Calu3 (cell line): ENCODE data around the gene HGFAC. TPM values are rescaled to one million over a fixed set of nuclear protein-coding genes. Genes with fewer than 3 reads are reported as not detected.

Source experiments
- Bru-seq: library from RNA; stranded (reverse); fragments of 400-500 nt; gene quantifications from one replicate; lab custom pipeline; 2021; lab: Mats Ljungman, UMichigan
- BruChase-seq, 2 experiments: library from RNA; stranded (reverse); fragments of 400-500 nt; gene quantifications; one replicate each; lab custom pipeline; 2021; lab: Mats Ljungman, UMichigan
- BruUV-seq: library from RNA; stranded (reverse); fragments of 400-500 nt; replicated peaks from 2 replicates; lab custom pipeline; 2021; lab: Mats Ljungman, UMichigan
- CTCF ChIA-PET: fragments of 300-600 bp; sonication (Branson Sonifier 250); formaldehyde crosslinking; loops from one replicate; lab custom pipeline; 2022; ENCODE audit warnings: antibody characterized with exemption; lab: Charles Lee
- DNase-seq: peaks from one replicate; pipeline ENCODE4 v3.0.0; 2022
- H3K27ac Mint-ChIP-seq: one replicate; pipeline ENCODE4 v1.8.0; 2022; ENCODE audit warnings: mixed read lengths; ENCODE audit not compliant: unreplicated experiment
- H3K27me3 Mint-ChIP-seq: one replicate; pipeline ENCODE4 v1.8.0; 2022; ENCODE audit warnings: mixed read lengths; ENCODE audit not compliant: unreplicated experiment
- H3K36me3 Mint-ChIP-seq: one replicate; pipeline ENCODE4 v1.8.0; 2022; ENCODE audit warnings: mild to moderate bottlenecking, moderate library complexity, mixed read lengths; ENCODE audit not compliant: insufficient read depth, unreplicated experiment
- H3K4me1 Mint-ChIP-seq: one replicate; pipeline ENCODE4 v1.8.0; 2022; ENCODE audit warnings: mild to moderate bottlenecking, low read depth, mixed read lengths; ENCODE audit not compliant: unreplicated experiment
- H3K4me3 Mint-ChIP-seq: one replicate; pipeline ENCODE4 v1.8.0; 2022; ENCODE audit warnings: mild to moderate bottlenecking, low read depth, moderate library complexity, mixed read lengths; ENCODE audit not compliant: unreplicated experiment
- H3K9me3 Mint-ChIP-seq: one replicate; pipeline ENCODE4 v1.8.0; 2022; ENCODE audit warnings: low read depth, mixed read lengths; ENCODE audit not compliant: unreplicated experiment
- intact Hi-C: fragments of 100-400 bp; cut with micrococcal nuclease; formaldehyde crosslinking; loops from one replicate; pipeline ENCODE4 v1.10.0; 2022; ENCODE audit not compliant: unreplicated experiment
- long read RNA-seq: library from polyadenylated mRNA; stranded (forward); transcript quantifications from one replicate; pipeline ENCODE4 v2.0.0, GENCODE V29; 2022
- total RNA-seq: library from RNA; stranded (reverse); gene quantifications from 2 replicates; pipeline ENCODE4 v1.2.3, GENCODE V29; 2022
- TF ChIP-seq, protein P1 (sequence below): fragments of 200-600 bp; IDR thresholded peaks from one replicate; pipeline ENCODE4 v1.8.0; 2022; ENCODE audit warnings: antibody characterized with exemption; ENCODE audit not compliant: unreplicated experiment

HGFAC gene
- total RNA-seq (not detected in 2 replicates), Bru-seq, nascent RNA (not detected), BruChase-seq, experiment 1, labeled RNA remaining after a 6-hour chase (percentile 22 among the genes with signal in this experiment), BruChase-seq, experiment 2, labeled RNA remaining after a 2-hour chase (percentile 9 among the genes with signal in this experiment)
- long read RNA-seq = 0 reads

DNA sequence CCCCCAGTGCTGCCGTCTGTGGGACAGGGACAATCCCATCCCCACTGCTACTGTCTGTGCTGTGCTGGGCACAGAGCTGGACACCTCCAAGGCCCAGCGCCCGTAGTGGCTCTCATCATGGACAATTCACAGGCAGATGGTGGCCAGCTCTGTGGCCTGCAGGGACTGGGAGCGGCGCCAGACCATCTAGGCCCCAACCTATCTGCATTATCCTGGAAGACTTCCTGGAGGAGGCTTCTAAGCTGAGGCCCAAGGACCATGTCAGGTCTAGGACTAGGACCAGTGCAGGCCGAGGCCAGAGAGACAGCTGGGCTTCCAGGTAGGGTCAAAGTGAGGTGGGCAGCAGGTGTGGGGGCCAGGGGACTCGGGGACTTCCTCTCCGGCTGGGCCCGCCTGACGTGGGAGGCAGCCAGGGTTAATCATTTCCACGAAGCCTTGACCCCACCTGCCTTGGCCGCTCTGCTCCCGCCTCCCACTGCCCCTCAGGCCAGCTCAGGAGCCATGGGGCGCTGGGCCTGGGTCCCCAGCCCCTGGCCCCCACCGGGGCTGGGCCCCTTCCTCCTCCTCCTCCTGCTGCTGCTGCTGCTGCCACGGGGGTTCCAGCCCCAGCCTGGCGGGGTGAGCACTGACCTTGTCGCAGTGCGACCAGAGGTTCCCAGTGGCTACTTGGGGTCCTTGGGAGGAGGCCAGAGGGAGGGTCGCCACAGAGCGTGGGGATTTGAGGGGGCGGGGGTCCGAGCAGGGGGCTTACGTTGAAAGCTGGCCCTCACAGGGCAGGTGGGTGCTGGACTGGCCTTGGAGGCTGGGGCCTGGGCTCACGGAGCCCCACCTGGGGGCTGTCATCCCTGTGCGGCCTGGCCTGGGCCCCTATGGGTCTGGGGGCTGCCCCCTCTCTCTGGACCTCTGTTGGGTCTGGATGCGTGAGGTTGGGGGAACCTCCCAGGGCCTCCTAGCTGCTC lies at the start of gene HGFAC:
TSS of gene HGFAC (plus strand) at position 468 of the 959 bp plus-strand sequence. CDS start at position 502, 34 bp downstream.
- no peaks in the 10 kb centered on the region for H3K36me3 Mint-ChIP-seq
- H3K9me3 Mint-ChIP-seq = no peaks in the 10 kb centered on the region
- intact Hi-C loops = loop anchor here (2.0 kb wide), 1 partner anchor 95 kb away; no protein-coding TSS in a partner anchor
- no peak within 1 kb of the TSS for H3K27ac Mint-ChIP-seq
- TF ChIP-seq, protein P1, sequence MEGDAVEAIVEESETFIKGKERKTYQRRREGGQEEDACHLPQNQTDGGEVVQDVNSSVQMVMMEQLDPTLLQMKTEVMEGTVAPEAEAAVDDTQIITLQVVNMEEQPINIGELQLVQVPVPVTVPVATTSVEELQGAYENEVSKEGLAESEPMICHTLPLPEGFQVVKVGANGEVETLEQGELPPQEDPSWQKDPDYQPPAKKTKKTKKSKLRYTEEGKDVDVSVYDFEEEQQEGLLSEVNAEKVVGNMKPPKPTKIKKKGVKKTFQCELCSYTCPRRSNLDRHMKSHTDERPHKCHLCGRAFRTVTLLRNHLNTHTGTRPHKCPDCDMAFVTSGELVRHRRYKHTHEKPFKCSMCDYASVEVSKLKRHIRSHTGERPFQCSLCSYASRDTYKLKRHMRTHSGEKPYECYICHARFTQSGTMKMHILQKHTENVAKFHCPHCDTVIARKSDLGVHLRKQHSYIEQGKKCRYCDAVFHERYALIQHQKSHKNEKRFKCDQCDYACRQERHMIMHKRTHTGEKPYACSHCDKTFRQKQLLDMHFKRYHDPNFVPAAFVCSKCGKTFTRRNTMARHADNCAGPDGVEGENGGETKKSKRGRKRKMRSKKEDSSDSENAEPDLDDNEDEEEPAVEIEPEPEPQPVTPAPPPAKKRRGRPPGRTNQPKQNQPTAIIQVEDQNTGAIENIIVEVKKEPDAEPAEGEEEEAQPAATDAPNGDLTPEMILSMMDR = no peak
- DNase-seq = no peak
- CTCF ChIA-PET = no interaction called here
- no TSS peak for BruUV-seq
- H3K4me3 Mint-ChIP-seq = no peak within 1 kb of the TSS
- no peaks in the 10 kb centered on the region for H3K4me1 Mint-ChIP-seq
- H3K27me3 Mint-ChIP-seq = no peaks in the 10 kb centered on the region

DNA sequence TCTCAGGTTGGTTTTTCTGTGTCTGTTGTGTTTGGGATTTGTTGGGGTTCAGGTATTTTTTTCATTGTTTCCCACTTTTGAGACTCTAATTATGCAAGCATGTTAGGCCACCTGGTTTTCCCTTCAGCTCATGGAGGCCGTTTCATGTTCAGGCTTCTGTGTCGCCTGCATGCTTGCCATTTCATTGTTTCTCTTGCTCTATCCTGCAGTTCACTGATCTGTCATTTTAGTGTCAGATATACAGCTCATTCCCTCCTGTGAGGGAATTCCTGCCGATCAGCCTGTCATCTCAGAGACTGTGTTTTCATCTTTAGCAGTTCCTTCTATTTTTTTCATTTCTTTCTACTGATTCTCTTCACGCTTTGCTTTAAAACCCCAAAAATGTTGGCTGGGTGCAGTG lies 49.4 kb upstream of the HGFAC start:
- TF ChIP-seq, protein P1 = no peak
- no peaks in the 10 kb centered on the region for H3K9me3 Mint-ChIP-seq
- no TSS peak for BruUV-seq
- H3K4me3 Mint-ChIP-seq = no peak overlapping the region
- H3K4me1 Mint-ChIP-seq = no peaks in the 10 kb centered on the region
- H3K27me3 Mint-ChIP-seq = no peaks in the 10 kb centered on the region
- intact Hi-C loops = no loop called here
- DNase-seq = no peak
- H3K36me3 Mint-ChIP-seq = peaks cover 2% of the 10 kb centered on the region
- H3K27ac Mint-ChIP-seq = no peak overlapping the region
- CTCF ChIA-PET = no interaction called here

- DNase-seq = no peak
- Mint-ChIP-seq H3K4me3 (no peak overlapping the region), H3K36me3 (peaks cover 4% of the 10 kb centered on the region), H3K27ac (no peak overlapping the region), H3K27me3 (no peaks in the 10 kb centered on the region), H3K4me1 (no peaks in the 10 kb centered on the region), H3K9me3 (no peaks in the 10 kb centered on the region)
- no TSS peak for BruUV-seq
- TF ChIP-seq, protein P1 = no peak
- intact Hi-C loops = no loop called here
- CTCF ChIA-PET = no interaction called here
Observed at GRCh38 chr4:3393171-3393570, 48.6 kb upstream of the HGFAC start.

DNA sequence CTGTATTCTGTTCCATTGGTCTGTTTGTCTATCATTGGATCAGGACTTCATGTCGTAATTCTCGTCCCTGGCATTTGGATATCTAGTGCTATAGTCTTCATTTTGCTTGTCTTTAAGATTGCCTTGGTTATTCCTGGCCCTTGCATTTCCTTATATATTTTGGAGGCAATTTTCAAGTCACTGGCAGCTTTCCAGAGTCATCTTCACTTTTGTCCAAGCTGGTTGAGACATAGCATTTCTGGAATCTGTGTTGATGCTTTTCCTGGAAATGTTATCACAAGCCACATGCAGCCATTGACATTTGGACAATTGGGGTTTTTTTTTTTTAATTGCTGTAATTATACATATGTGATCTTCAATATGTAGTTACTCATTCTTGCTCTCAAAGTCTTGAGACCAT lies 45.2 kb upstream of the HGFAC start:
- CTCF ChIA-PET = no interaction called here
- TF ChIP-seq, protein P1 = no peak
- H3K27ac Mint-ChIP-seq = no peak overlapping the region
- DNase-seq = no peak
- no TSS peak for BruUV-seq
- H3K9me3 Mint-ChIP-seq = no peaks in the 10 kb centered on the region
- H3K36me3 Mint-ChIP-seq = peaks cover 4% of the 10 kb centered on the region
- intact Hi-C loops = no loop called here
- no peaks in the 10 kb centered on the region for H3K4me1 Mint-ChIP-seq
- no peaks in the 10 kb centered on the region for H3K27me3 Mint-ChIP-seq
- H3K4me3 Mint-ChIP-seq = no peak overlapping the region
